ENCODE data around the gene PSME4.
"Not testable (repeated sequence)": the region's sequence is repeated elsewhere in the genome, so short reads cannot be mapped to it uniquely, and the experiment has no call there.

Gene PSME4

DNA sequence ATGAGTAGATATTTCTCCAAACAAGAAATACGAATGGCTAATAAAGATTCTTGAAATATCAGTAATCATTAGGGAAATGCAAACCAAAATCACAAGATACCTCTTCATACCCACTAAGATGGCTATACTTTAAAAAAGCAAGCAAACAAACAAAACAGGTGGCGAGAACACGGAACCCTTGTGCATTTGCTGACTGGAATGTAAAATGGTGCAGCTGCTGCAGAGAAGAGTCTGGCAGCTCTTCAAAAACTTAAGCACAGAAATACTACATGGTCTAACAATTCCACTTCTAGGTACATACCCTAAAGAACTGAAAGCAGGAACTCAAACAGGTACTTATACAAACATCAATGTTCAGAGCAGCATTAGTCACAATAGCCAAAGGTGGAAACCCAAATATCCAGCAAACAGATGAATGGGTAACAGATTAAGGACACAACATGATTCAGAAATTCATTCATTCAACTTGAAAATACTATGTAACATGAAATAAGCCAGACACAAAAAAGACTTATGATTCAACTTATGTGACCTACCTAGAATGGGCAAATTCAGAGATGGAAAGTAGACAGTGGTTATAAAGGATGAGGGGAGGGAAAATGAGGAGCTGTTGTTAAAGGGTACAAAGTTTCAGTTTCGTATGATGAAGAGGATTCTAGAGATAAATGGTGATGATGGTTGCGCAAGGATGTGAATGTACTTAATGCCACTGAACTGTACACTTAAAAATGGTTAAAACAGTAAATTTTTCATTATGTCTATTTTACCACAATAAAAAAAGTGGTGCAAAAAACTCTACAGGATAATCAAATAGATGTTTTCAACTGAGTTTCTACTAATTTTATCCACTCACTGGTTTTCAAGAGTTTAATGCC, 84.2 kb downstream of the PSME4 start:
- no peak for DNase-seq

DNA sequence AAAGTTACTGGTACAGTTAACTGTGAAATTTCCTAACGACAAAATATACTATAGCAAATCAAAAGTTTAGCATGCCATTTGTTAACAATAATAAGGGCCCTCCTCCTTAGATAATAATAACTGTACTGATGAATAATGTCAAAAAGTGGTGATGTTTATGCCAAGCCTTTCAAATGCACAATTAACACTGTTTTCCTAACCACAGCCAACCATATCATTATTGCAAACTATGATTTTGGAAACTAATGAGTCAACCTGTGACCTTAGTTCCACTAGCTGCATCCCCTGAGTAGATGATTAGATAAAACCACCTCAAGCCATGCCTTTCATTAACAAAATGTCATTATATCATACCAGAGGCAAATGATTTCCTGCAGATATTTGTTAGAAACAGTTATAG, 85.9 kb downstream of the PSME4 start:
- no peak for DNase-seq

DNA sequence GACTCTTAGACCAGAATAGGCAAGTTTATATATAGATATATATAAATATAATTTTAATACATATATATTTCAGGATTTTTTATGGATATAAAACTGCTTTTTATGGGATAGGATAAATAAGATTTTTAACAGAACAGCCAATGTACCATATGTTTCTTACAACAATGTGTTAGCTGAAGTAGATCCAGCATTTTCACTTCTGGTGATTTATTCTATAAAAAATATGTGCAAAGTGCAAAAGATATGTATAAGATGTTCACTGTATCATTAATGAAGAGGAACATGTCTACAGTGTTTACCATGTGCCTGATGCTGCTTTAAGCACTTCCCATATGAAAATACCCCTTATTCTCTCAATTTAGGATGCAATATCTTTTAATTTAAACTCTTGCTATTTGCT, 88.8 kb downstream of the PSME4 start:
- no peak for DNase-seq

DNA sequence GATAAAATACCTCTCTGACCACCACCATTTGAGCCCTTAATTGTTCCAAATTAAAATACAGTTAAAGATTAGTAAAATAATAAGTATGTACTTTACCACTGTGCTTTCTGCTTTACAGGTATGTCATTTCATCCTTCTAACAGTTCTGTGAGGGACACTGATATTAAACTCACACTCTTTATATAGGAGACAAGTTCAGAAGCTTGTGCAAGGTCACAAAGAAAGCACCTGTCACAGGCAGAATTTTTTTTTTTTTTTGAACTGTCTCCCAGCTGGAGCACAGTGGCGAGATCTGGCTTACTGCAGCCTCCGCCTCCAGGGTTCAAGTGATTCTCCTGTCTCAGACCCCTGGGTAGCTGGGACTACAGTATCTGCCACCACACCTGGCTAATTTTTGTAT, 89.4 kb downstream of the PSME4 start:
- DNase-seq, result no peak

DNA sequence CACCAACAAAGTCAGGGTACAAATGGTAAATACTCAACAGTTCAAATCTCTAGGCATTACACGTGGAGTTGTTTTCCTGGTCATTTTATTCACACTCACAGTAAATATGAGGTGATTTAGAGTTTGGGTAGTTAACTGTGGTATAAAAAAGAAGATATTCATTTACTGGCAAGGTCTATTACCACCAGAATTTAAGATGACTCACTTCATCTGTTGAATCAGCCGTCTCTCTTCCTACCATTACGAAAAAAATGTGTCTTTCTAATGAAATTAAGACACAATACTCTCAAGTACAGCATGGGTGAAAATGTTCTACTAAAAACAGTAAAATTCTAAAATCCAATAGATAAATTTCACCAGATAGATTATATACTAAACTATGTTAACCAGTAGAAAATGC, 90.0 kb downstream of the PSME4 start:
- DNase-seq, result no peak

DNA sequence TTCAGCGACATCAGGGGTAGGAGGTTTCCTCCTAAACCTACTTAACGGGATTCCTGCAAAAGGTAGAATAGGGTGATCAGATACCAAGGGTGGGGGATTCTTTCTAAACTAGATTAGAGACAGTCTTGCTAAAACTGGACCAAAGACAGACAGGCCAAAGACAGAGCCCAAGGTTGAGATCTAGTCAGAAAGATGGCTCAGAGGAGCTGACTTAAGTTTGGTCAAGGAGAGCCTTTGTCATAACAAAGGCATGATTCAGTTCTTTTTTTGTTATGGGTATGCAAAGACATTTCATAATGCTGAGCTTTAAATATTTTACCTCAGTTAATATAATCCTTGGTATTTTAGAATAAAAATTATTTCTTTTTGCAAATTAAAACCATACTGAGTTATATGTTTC, 93.2 kb downstream of the PSME4 start:
- no peak for DNase-seq

DNA sequence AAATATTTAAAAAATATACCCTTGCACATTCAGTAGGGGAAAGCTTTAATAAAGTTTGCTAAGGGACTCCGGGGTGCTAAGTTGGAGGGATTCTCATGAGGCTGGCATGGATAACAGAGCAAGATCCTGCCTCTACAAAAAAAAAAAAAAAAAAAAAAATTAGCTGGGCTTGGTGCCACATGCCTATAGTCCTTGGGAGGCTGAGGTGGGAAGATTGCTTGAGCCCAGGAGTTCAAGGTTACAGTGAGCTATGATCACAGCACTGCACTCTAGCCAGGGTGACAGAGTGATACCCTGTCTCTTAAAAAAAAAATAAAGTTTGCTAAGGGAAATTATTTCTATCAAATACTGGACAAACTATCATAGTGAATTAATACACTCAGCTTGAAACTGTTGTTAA, 93.7 kb downstream of the PSME4 start:
- no peak for DNase-seq

DNA sequence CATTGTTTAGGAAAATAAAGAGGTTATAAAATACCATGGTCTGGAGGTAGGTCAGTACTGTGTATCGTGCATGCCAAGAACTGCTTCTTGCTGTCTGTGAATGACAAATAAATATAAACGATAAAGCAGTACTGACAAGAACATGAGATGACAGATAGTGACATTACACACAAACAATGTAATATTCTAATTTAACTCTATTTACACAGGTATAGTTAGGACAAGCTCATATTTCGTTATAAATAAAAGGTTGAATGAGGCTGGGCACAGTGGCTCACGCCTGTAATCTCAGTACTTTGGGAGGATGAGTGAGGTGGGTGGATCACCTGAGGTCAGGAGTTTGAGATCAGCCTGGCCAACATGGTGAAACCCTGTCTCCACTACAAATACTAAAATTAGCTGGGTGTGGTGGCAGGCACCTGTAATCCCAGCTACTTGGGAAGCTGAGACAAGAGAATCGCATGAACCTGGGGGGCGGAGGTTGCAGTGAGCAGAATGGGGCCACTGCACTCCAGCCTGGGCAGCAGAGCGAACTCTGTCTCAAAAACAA, 96.3 kb downstream of the PSME4 start:
- no peak for DNase-seq

DNA sequence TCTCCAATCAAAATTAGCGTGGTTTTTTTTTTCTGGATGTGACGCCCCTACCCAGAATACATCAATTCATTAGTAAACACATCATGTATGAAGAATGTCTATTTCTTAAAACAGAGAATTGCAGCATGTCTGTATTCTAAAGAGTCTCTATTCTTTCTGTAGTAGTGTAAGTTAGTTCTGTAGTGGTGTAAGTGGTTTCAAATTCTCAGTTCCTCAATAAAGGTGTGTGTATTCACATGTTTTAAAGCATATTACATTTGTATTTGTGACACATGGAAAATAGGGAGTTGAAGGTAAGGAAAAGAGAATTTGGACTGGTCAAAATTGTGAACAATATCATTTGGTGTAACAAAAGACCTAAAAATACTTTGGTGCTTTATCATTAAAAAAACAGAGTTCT, 103.0 kb downstream of the PSME4 start:
- DNase-seq, result no peak

DNA sequence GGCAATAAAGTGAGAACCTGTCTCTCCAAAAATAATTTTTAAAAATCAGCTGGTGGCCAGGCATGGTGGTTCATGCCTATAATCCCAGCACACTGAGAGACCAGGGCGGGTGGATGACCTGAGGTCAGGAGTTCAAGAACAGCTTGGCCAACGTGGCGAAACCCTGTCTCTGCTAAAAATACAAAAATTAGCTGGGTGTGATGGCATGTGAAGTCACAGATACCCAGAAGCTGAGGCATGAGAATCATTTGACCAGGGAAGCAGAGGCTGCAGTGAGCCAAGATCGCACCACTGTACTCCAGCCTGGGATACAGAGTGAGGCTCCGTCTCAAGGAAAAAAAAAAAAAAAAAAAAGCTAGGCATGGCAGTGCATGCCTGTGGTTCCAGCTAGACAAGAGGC, 103.6 kb downstream of the PSME4 start:
- no peak for DNase-seq

DNA sequence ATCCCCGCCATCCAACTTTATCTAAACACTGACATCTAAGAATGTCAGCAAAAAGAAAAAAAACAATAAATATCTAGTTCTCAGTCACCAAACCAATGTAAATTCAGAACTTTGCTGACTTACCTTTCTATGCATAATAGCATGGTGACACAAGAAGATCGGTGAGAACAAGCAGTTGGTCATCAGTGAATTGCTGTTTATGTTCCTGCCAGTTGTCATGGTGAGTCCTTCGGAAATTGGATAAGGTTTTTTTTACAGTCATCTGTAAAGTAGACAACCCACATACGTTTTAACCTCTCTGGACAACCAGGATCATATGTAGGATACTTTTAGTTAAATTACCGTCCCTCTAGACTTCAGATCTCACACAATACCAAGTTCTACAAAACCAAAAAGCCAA, 104.8 kb downstream of the PSME4 start:
- no peak for DNase-seq

DNA sequence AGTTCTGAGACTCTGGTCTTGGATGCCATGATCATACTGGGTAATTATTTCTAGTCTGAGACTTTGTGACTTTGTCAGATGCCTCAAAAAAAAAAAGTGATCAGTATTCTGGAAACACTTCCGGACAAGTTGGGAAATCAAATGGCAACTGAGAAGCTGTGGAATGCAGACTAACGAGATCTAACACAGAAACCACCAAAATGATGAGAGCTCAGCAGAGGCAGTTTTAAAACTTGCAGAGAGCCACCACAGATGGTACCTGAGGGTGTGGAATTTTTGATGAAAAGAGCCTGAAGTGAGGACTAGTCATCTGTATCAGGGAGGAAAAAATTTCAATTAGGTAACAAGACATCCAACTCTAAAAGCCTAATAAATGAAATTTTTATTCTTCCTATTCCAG, 105.5 kb downstream of the PSME4 start:
- DNase-seq, result no peak

DNA sequence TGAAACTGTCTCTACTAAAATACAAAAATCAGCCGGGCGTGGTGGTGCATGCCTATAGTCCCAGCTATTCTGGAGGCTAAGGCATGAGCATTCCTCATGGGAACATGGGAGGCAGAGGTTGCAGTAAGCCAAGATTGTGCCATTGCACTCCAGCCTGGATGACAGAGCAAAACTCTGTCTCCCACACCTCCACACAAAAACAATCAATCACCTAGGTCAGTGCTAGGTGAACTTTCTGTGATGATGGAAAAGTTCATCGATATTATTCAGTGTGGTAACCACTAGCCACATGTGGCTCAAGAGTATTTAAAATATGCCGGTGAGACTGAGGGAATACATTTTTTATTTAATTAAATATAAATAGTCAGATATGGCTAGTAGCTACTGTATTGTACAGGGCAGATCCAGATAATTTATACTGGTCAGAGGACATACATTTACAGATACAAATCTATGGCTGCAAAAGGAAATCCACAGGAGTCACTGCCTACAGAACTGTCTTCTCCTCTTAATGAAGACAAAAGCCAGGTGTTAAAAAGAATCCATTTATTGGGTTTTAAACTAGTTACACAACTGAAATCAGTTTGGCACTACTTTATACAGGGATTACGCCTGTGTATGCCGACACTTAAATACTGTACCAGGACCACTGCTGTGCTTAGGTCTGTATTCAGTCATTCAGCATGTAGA, 107.1 kb downstream of the PSME4 start:
- no peak for DNase-seq

DNA sequence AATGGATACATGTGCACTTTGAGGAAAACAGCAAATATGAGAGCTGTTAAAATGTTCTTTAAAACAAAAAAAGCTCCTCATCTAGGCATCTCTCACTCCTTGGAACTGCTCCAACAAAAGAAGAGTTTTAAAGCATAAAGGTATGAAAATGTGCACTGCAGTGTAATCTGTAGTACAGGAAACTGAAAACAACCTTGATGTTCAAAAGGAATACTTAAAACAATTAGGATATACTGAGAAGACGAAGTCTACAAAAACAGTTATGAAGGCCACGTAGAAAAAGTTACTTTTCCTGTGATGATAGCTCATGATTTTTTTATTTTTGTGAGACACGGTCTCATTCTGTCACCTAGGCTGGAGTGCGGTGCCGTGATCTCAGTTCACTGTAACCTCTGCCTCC, 109.0 kb downstream of the PSME4 start:
- no peak for DNase-seq

DNA sequence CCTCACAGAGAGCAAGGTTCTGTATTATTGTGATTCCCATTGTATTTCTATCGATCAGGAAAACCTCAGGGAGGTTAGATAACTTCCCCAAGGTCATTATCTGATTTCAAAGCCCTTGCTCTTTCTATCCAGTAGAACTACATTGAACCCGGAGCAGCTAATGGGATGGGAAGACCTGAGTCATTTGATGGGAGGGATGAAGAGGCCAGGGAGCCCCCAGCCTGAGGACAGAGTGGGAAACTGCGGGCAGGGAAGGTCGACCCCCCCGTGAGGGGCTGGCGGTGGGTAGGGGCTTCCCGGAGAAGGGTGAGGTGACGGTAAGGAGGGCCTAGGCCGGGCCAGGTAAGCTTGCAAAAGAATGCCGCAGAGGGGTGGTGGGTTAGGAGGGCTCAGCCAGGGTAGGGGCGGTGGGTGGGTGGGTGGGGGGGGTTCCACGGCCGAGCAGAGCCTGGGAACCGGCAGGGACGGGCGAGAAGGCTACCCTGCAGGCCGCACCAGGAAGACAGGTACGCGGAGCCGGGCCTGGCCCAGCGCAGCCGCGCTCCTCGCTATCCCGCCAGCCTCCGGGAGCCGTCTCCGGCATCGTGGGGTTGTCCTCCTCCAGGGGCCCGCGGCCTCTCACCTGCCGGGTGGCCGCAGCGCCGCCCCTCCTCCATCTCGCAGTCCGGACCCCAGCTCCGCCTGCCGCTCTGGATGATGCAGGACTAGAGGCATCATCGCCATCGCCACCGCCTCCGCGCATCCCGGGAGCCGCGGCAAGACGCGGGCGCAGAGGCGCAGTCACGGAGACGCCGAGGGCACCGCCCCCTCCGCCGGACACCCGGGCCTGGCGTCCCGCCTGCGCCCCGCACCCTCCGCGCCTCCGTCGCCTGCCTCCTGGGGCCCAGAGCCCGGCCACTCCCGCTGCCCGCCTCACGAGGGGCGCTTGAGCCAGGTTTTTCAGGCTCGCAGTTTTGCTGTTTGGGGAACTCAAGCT, 111.3 kb downstream of the PSME4 start, which contains the start of gene GPR75:
TSS of gene GPR75 (minus strand) at position 762 of the 976 bp plus-strand sequence. CDS start 5,211 bp downstream, outside the sequence.
- no peak for DNase-seq

DNA sequence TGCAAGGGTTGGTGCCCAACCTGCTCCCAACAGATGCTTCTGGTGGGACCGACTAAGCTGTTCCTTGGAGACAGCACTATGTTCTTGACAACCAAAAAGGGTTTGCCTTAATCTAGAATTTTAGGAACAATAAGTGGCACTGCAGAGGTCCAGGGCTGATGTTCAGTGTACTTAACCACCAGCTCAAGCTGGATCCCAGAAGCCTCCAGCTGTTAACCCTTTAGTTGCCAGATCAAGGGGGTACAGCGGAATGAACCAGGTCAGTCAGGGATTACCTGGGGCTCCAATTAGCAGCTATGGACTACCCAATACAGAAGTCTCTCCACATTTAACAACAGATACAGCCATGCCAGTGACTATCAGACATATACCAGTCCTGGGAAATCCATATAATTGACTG, 114.5 kb downstream of the PSME4 start:
- no peak for DNase-seq

DNA sequence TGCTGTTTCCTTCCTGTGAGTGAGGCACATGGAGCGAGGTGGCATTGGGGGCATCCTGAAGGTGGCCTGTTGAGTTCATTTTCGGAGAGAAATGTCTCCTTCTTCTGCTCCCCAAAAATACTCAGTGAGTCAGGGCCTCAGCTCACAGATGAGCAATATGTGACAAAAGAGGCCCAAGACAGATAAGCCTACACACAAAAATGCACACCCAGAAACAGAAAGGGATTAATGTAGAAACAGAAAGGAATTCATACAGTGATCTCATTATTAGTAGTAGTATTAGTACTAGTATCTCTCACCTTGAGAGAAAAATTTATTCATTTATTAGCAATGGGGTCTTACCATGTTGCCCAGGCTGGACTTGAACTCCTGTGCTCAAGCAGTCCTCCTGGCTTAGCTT, 116.1 kb downstream of the PSME4 start:
- no peak for DNase-seq

DNA sequence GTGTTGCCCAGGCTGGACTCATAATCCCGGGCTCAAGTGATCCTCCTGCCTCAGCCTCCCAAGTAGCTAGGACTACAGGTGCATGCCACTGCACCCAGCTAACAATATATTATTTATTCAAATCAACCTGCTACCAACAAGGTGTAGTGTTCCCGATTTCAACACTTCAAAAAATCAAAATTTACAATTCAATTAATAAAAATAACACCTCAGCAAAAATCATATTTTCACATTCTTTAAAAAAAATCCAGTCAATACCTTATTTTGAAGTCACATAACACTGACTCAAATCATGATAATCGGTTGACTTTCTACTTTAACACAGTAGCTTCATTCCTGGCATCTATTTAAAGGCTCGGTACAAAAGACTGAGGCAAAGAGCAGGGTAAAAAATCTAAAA, 118.3 kb downstream of the PSME4 start:
- DNase-seq, result no peak

DNA sequence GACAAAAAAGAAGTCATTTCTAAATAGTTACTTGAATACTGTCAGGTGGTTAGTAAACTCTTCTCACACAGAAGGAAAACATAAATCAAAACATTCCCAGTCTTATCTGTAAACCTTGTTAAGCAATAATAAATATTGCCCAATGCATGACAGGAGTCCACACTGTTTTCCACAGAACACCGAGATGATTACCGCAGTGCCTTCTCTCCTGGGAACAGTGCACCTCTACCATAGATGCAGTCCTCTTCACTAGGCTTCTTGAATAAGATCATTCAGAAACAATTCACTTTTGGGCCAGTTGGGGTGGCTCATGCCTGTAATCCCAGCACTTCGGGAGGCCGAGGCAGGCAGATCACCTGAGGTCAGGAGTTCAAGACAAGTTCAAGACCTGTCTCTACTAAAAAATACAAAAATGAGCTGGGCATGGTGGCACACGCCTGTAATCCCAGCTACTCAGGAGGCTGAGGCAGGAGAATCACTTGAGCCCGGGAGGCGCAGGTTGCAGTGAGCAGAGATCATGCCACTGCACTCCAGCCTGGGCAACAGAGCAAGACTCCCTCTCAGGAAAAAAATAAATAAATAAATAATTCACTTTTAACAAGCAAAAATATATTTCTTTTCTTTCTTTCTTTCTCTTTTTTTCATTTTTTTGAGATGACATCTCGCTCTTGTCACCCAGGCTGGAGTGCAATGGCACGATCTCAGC, 119.6 kb downstream of the PSME4 start:
- not testable (repeated sequence) for DNase-seq

DNA sequence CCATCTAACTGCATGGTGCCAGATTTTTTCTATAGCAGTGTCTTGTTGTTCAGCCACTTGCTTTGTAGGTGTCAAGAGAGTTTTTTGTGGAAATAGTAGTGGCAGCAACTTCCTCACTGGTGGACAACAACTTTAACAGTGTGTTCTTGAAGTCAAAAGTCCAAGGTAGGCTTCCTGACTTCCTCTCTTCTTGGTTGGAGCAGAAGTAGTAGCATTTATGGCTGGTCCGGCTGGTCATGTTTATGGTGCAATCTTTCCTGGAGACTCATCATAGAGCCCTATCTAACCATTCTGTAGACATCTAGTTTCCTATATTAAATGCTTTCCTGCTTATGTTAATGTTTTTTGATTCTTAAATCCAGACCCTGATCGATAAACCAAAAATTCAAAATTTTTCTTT, 122.7 kb downstream of the PSME4 start:
- no peak for DNase-seq

DNA sequence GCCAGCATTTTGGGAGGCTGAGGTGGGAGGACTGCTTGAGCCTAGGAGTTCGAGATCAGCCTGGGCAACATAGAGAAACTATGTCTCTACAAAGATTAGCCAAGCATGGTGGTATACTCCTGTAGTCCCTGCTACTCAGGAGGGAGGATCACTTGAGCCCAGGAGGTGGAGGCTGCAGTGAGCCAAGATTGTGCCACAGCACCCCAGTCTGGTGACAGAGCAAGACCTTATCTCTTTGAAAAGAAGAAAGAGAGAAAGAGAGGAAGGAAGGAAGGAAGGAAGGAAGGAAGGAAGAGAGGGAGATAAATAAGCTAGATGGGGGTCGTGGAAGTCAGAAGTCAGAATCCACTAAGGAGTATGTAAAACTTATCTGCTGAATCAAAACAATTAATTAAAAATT, 127.2 kb downstream of the PSME4 start:
- DNase-seq, result no peak

DNA sequence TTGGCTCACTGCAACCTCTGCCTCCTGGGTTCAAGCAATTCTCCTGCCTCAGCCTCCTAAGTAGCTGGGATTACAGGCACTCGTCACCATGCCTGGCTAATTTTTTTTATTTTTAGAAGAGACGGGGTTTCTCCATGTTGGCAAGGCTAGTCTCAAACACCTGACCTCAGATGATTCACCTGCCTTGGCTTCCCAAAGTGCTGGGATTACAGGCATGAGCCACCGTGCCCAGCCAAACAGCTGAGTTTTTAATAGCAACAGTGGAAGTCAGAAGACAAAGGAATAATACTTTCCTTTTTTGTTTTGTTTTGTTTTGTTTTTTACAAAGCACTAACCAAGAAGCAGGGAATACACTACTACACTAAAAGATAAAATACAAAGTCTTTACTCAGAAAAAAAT, 127.9 kb downstream of the PSME4 start:
- no peak for DNase-seq
